Stimulated activated CD8-positive, alpha-beta memory T cell treated with anti-CD3 and anti-CD28 coated beads, Interleukin-2, amount 100 ng/mL, for 48 hours (primary cell): ENCODE results near the gene PDGFB.

Experiments
- DNase-seq, 2 donors: peaks; one replicate each; pipeline ENCODE4 v3.0.0-alpha.2; 2020; ENCODE audit warnings: low read depth in 2 of 2

Gene PDGFB

GRCh38 chr22:39174498-39175352, 70.1 kb downstream of the PDGFB start:
- peak; percentile 40 to 48 for DNase-seq

- DNase-seq: peak in 1 of 2 donors; percentile 25
Observed at GRCh38 chr22:39173787-39174497, 70.8 kb downstream of the PDGFB start.
